CD4-positive, alpha-beta T cell (primary cell): Measurements from ENCODE around the gene NR1I2. TPM values are rescaled to one million over a fixed set of nuclear protein-coding genes. Genes with fewer than 3 reads are reported as not detected.

Experiments
- ATAC-seq: fragments of 200-7000 bp; cut with Tn5 transposase; one replicate; pipeline ENCODE4 v1.10.0; 2022; ENCODE audit warnings: mild to moderate bottlenecking; ENCODE audit not compliant: poor library complexity
- CTCF ChIA-PET: fragments of 350-600 bp; sonication (Branson Sonifier 250); formaldehyde crosslinking; loops from one replicate; lab custom pipeline; 2021; ENCODE audit warnings: antibody characterized with exemption, inconsistent platforms; lab: Charles Lee
- POLR2A ChIA-PET: fragments of 350-600 bp; sonication (Branson Sonifier 250); formaldehyde crosslinking; loops from one replicate; lab custom pipeline; 2021; ENCODE audit warnings: antibody characterized with exemption, inconsistent platforms; lab: Charles Lee
- DNase-seq, 14 experiments: peaks; one replicate each; pipeline ENCODE4 v3.0.0-alpha.2; 2013 to 2020; ENCODE audit warnings: mixed read lengths in 2 of 14
- H3K27ac ChIP-seq, 2 donors: one replicate each; pipeline versions ENCODE4 v1.5.1 to v1.7.0; 2013; ENCODE audit warnings: low read length in 2 of 2, low read depth in 1 of 2, mild to moderate bottlenecking in 1 of 2
- H3K27me3 ChIP-seq, 2 experiments: 1 replicate in 1 of 2; 2 replicates in 1 of 2; pipeline versions ENCODE4 v1.6.1 to v1.7.0; 2013; ENCODE audit warnings: low read length in 2 of 2, control low read depth in 1 of 2, mild to moderate bottlenecking in 1 of 2, moderate library complexity in 1 of 2; ENCODE audit not compliant: insufficient read depth in 2 of 2, control insufficient read depth in 1 of 2
- H3K36me3 ChIP-seq: one replicate; pipeline ENCODE4 v1.6.1; 2013; ENCODE audit warnings: low read length, control low read depth; ENCODE audit not compliant: insufficient read depth
- H3K4me1 ChIP-seq: one replicate; pipeline ENCODE4 v1.6.1; 2013; ENCODE audit warnings: low read length, control low read depth; ENCODE audit not compliant: insufficient read depth
- H3K4me3 ChIP-seq: one replicate; pipeline ENCODE4 v1.5.1; 2013; ENCODE audit warnings: mild to moderate bottlenecking, low read length, moderate library complexity
- H3K9me3 ChIP-seq, 2 experiments: 1 replicate in 1 of 2; 2 replicates in 1 of 2; pipeline versions ENCODE4 v1.6.1 to v1.7.0; 2013; ENCODE audit warnings: low read length in 2 of 2, mild to moderate bottlenecking in 2 of 2, control low read depth in 1 of 2, moderate library complexity in 1 of 2; ENCODE audit not compliant: control insufficient read depth in 1 of 2, insufficient read depth in 1 of 2
- H3K27ac Mint-ChIP-seq: one replicate; pipeline ENCODE4 v1.8.0; 2020; ENCODE audit warnings: mixed read lengths
- H3K27me3 Mint-ChIP-seq: one replicate; pipeline ENCODE4 v1.8.0; 2021; ENCODE audit warnings: mixed read lengths
- H3K36me3 Mint-ChIP-seq: one replicate; pipeline ENCODE4 v1.8.0; 2021; ENCODE audit warnings: low read depth, mixed read lengths
- H3K4me1 Mint-ChIP-seq: one replicate; pipeline ENCODE4 v1.8.0; 2021; ENCODE audit warnings: low read depth, mixed read lengths
- H3K4me3 Mint-ChIP-seq: one replicate; pipeline ENCODE4 v1.8.0; 2020; ENCODE audit warnings: mild to moderate bottlenecking, mixed read lengths
- H3K9me3 Mint-ChIP-seq: one replicate; pipeline ENCODE4 v1.8.0; 2020; ENCODE audit warnings: mixed read lengths
- CTCF ChIP-seq: fragments of 200-600 bp; IDR thresholded peaks from one replicate; pipeline ENCODE4 v1.8.0; 2022; ENCODE audit warnings: antibody characterized with exemption, mild to moderate bottlenecking
- intact Hi-C, 2 experiments: fragments of 100-400 bp; cut with DNase I in 1 of 2; cut with micrococcal nuclease in 1 of 2; formaldehyde crosslinking; loops; one replicate each; pipeline versions ENCODE4 v1.15.1 to v1.9.0; 2023 to 2025; cut with DNase I, micrococcal nuclease
- total RNA-seq, 174 experiments: library from RNA in 2 of 174; stranded (reverse) in 2 of 174; gene quantifications; one replicate each; pipeline ENCODE4 v1.2.3 and lab custom pipeline; 2021 to 2026

The NR1I2 gene
- total RNA-seq, 2 experiments from 2014 or later, result 0.25 TPM; not detected in 1

GRCh38 chr3:119741657-119742590 is 40.0 kb upstream of the NR1I2 start:
- H3K36me3 Mint-ChIP-seq, result no peaks in the 10 kb centered on the region
- Histone ChIP-seq H3K27me3 (peaks cover 6 to 7% of the 10 kb centered on the region in 2 experiments), H3K4me1 (no peaks in the 10 kb centered on the region), H3K27ac (no peak overlapping the region), H3K9me3 (no peaks in the 10 kb centered on the region), H3K4me3 (no peak overlapping the region), H3K36me3 (no peaks in the 10 kb centered on the region)
- DNase-seq (no peak), ATAC-seq (no peak)
- H3K27ac Mint-ChIP-seq, result no peak overlapping the region
- H3K4me1 Mint-ChIP-seq, result no peaks in the 10 kb centered on the region
- H3K4me3 Mint-ChIP-seq, result no peak overlapping the region
- no peak for TF ChIP-seq CTCF
- intact Hi-C loops, result no loop called here
- ChIA-PET POLR2A (no interaction called here), CTCF (interaction anchor here (1.5 kb wide), 1 partner anchor 9 kb away, joined by 4 read pairs; no protein-coding TSS in a partner anchor)
- H3K27me3 Mint-ChIP-seq, result peaks cover 64% of the 10 kb centered on the region
- no peaks in the 10 kb centered on the region for H3K9me3 Mint-ChIP-seq

GRCh38 chr3:119743921-119744320 is 38.0 kb upstream of the NR1I2 start:
- peaks cover 7 to 10% of the 10 kb centered on the region in 2 experiments for H3K27me3 ChIP-seq
- no peak for TF ChIP-seq CTCF
- Mint-ChIP-seq H3K27ac (no peak overlapping the region), H3K4me1 (no peaks in the 10 kb centered on the region), H3K36me3 (no peaks in the 10 kb centered on the region), H3K9me3 (no peaks in the 10 kb centered on the region), H3K4me3 (no peak overlapping the region), H3K27me3 (peaks cover 61% of the 10 kb centered on the region)
- CTCF ChIA-PET, result no interaction called here
- intact Hi-C loops, result no loop called here
- H3K9me3 ChIP-seq, result no peaks in the 10 kb centered on the region
- H3K4me3 ChIP-seq, result no peak overlapping the region
- ATAC-seq (no peak), DNase-seq (no peak)
- no peaks in the 10 kb centered on the region for H3K4me1 ChIP-seq
- H3K36me3 ChIP-seq, result no peaks in the 10 kb centered on the region
- POLR2A ChIA-PET, result no interaction called here
- no peak overlapping the region for H3K27ac ChIP-seq

- H3K4me1 Mint-ChIP-seq, result no peaks in the 10 kb centered on the region
- H3K27ac Mint-ChIP-seq, result no peak overlapping the region
- no peaks in the 10 kb centered on the region for H3K4me1 ChIP-seq
- CTCF ChIA-PET, result no interaction called here
- H3K4me3 ChIP-seq, result no peak overlapping the region
- DNase-seq, result no peak
- no peaks in the 10 kb centered on the region for H3K9me3 Mint-ChIP-seq
- H3K27me3 Mint-ChIP-seq, result peaks cover 62% of the 10 kb centered on the region
- intact Hi-C loops, result no loop called here
- peaks cover 3 to 17% of the 10 kb centered on the region in 2 experiments for H3K27me3 ChIP-seq
- no peaks in the 10 kb centered on the region for H3K9me3 ChIP-seq
- H3K36me3 Mint-ChIP-seq, result no peaks in the 10 kb centered on the region
- TF ChIP-seq CTCF, result no peak
- no peaks in the 10 kb centered on the region for H3K36me3 ChIP-seq
- no peak overlapping the region for H3K27ac ChIP-seq
- no peak for ATAC-seq
- POLR2A ChIA-PET, result no interaction called here
- no peak overlapping the region for H3K4me3 Mint-ChIP-seq
These were observed 36.0 kb upstream of the NR1I2 start for GRCh38 chr3:119745942-119746341.
